NOMO-1 treated with DMSO at 0.1 percent for 48 hours (cell line): ENCODE results near the gene PACS2.
"Not testable (repeated sequence)": the region's sequence is repeated elsewhere in the genome, so short reads cannot be mapped to it uniquely, and the experiment has no call there.

Source experiments
- DNase-seq: peaks from one replicate; lab custom pipeline; 2025; ENCODE audit not compliant: unreplicated experiment; lab: John Stamatoyannopoulos, UW

Gene PACS2

GRCh38 chr14:105329411-105330150 lies 15.0 kb downstream of the PACS2 start:
- DNase-seq, result no peak

GRCh38 chr14:105330491-105330895 lies 15.9 kb downstream of the PACS2 start:
- DNase-seq, result no peak

- no peak for DNase-seq
Measured at GRCh38 chr14:105331575-105332349, 17.2 kb downstream of the PACS2 start.

GRCh38 chr14:105332350-105332874 lies 17.9 kb downstream of the PACS2 start:
- DNase-seq, result no peak

- DNase-seq, result no peak
Measured at GRCh38 chr14:105333020-105333490, 18.5 kb downstream of the PACS2 start.

- DNase-seq, result no peak
Measured at GRCh38 chr14:105333613-105334364, 19.2 kb downstream of the PACS2 start.

GRCh38 chr14:105334383-105335230 lies 20.1 kb downstream of the PACS2 start:
- DNase-seq, result no peak

- not testable (repeated sequence) for DNase-seq
Measured at GRCh38 chr14:105335231-105335542, 20.6 kb downstream of the PACS2 start.

- no peak for DNase-seq
Measured at GRCh38 chr14:105335735-105336476, 21.4 kb downstream of the PACS2 start.

GRCh38 chr14:105336477-105337287 lies 22.1 kb downstream of the PACS2 start:
- DNase-seq, result no peak

GRCh38 chr14:105337433-105337832 lies 22.9 kb downstream of the PACS2 start:
- no peak for DNase-seq

GRCh38 chr14:105337966-105338741 lies 23.6 kb downstream of the PACS2 start:
- DNase-seq, result no peak

- no peak for DNase-seq
Measured at GRCh38 chr14:105340821-105341733, 26.5 kb downstream of the PACS2 start.

- DNase-seq, result no peak
Measured at GRCh38 chr14:105343194-105343593, 28.6 kb downstream of the PACS2 start.

- DNase-seq, result no peak
Measured at GRCh38 chr14:105346200-105346533, 31.6 kb downstream of the PACS2 start.

GRCh38 chr14:105346876-105347586 lies 32.5 kb downstream of the PACS2 start:
- DNase-seq, result no peak

- no peak for DNase-seq
Measured at GRCh38 chr14:105347587-105347968, 33.0 kb downstream of the PACS2 start.
